Measurements from ENCODE around the gene TBC1D20.
"Not testable (repeated sequence)": the region's sequence is repeated elsewhere in the genome, so short reads cannot be mapped to it uniquely, and the experiment has no call there.

Gene TBC1D20

DNA sequence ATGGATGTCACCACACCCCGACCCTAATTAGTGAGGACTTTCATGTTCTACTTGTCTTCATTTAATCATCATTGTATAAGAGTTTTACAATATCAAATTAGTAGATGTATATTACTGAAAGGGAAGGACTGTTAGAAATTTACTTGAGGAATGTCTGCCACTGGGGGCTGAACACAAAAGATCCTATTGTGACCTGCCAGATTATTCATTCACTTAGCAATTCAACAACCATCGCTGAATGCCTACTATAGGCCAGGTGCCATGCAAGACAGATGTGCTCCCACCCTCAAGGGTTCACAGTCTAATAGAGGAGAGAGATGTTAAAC lies 62.2 kb downstream of the TBC1D20 start:
- DNase-seq: no peak

DNA sequence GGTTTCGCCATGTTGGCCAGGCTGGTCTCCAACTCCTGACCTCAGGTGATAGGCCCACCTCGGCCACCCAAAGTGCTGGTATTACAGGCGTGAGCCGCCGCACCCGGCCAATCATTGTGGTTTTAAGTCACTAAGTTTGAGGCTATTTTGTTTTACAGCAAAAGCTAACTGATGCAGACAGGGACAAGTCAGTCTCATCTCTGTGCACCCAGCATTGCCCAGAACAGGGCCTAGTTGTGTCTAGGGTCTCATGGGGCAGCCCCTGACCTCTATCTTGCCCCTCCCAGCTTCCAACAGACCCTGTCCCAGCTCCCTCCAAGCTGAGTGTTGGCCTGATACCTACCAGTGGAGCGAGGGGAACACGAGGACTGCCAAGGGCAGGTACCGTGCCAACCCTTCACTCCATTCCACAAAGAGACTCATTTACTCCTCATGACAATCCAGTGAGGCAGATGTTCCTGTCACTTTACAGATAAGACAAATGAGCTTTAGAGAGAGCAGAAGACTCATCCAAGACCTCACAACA lies 63.1 kb downstream of the TBC1D20 start:
- DNase-seq: no peak

DNA sequence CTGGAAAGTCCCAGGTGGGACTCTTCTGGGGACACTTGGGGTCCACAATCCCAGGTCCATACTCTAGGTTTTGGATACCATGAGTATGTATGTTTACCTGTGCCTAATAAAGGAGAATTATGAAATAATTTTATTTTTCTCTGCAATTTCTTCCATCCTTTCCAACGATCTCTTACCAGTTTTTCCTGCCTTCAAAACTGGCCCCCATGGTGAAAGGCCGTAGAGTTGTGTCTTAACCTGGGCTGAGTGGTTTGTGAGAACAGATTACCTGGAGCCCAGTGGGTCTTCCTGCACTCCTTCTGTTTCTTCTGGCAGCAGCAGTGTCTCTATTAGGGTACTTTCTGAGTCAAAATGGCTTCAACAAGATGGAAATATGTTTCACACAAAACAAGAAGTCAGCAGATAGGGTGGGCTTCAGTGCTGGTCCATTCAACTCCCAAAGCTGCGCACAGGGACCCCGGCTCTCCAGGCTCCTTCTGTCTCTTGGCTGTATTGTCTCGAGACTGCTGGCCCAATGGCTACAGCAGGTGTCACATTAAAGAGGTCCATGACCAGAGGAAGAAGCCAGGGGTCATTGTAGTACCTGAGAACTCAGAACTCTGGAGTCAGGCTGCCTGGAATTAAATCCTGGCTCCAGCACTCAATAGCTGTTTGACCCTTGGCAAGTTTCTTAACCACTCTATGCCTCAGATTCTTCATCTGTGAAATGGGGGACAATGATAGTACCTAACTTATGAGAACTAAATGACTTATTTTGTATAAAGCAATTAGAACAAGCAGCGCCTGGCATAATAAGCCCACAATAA lies 64.7 kb downstream of the TBC1D20 start:
- DNase-seq: no peak

DNA sequence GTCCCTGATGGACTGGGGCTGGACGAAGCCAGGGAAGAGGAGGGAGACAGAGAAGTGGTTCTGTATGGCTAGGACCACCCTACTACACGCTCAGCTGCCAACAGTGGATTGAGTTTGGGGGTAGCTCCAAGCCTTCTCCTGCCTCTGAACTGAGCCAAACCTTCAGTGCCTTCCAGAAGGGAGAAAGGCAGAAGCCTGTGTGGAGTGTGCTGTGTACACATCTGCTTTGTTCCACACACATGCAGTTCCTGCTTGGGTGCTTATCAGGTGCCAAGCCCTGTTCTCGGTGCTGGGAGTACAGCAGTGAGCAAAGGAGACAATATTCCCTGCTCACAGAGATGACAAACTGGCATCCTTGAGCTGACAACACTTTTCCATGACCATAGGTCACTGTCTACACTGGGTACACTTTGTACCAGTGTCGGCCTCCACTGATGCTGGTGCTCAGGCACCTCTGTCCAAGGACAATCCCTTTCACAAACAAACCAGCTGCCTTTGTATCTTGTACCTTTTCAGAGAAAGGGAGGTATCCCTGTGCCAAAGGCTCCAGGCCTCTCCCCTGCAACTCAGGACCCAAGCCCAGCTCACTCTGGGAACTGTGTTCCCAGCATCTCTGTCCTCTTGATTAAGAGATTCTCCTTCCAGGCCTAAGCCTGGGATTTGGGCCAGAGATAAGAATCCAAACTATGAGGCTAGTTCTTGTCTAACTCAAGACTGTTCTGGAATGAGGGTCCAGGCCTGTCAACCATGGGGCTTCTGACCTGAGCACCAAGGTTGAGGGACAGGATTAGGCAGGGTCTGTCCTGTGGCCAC lies 65.5 kb downstream of the TBC1D20 start:
- no peak for DNase-seq

DNA sequence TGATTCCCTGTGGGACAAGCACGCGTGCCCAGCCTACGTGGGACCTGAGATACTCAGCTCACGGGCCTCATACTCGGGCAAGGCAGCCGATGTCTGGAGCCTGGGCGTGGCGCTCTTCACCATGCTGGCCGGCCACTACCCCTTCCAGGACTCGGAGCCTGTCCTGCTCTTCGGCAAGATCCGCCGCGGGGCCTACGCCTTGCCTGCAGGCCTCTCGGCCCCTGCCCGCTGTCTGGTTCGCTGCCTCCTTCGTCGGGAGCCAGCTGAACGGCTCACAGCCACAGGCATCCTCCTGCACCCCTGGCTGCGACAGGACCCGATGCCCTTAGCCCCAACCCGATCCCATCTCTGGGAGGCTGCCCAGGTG lies 66.1 kb downstream of the TBC1D20 start:
- DNase-seq: no peak

DNA sequence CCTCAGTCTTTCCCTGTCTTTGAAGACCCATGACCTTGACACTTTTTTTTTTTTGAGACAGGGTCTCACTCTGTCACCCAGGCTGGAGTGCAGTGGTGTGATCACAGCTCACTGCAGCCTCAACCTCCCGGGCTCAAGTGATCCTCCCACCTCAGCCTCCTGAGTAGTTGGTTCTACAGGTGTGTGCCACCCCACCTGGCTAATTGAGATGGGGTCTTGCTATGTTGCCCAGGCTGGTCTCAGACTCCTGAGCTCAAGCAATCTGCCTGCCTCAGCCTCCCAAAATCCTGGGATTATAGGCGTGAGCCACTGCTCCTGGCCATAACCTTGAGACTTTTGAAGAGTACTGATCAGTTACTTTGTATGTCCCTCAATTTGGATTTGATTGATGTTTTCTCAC lies 69.0 kb downstream of the TBC1D20 start:
- DNase-seq: not testable (repeated sequence)

DNA sequence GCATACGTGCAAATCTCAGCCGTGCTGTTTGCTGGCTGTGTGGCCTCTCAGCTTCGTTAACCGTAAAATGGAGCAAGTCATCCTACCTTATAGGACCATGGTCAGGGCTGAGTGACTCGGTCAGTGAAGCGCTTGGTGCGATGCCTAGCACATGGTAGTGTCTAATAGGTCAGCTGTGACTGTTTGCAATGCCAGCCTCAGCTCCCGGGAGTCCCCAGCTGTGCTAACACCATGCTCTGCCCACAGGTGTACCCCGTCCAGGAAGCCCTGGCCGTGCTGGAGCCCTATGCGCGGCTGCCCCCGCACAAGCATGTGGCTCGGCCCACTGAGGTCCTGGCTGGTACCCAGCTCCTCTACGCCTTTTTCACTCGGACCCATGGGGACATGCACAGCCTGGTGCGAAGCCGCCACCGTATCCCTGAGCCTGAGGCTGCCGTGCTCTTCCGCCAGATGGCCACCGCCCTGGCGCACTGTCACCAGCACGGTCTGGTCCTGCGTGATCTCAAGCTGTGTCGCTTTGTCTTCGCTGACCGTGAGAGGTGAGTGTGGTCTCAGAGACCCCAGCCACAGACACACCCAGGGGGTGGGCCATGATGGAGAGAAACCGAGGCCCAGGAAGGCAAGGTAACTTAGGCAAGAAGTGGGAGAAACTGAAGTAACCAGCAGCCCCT lies 71.2 kb downstream of the TBC1D20 start:
- no peak for DNase-seq

DNA sequence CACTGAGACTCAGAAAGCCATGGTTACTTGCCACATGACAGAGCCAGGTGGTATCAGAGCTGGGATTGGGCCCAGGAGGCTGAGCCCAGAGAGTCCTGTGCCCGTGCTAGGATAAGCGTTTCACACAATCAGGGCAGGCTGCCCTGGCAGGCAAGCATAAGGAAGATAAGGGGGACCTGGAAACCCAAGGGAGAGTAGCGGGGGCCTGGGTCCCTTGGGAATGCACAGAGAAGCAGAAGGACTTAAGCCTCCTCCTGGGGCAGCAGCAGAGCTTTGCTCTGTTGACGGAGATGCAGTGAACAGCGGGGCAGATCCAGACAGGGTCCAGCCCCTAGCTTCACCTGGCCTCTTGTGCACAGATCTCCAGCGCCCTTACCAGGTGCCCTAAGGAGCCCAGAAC lies 73.1 kb downstream of the TBC1D20 start:
- no peak for DNase-seq

DNA sequence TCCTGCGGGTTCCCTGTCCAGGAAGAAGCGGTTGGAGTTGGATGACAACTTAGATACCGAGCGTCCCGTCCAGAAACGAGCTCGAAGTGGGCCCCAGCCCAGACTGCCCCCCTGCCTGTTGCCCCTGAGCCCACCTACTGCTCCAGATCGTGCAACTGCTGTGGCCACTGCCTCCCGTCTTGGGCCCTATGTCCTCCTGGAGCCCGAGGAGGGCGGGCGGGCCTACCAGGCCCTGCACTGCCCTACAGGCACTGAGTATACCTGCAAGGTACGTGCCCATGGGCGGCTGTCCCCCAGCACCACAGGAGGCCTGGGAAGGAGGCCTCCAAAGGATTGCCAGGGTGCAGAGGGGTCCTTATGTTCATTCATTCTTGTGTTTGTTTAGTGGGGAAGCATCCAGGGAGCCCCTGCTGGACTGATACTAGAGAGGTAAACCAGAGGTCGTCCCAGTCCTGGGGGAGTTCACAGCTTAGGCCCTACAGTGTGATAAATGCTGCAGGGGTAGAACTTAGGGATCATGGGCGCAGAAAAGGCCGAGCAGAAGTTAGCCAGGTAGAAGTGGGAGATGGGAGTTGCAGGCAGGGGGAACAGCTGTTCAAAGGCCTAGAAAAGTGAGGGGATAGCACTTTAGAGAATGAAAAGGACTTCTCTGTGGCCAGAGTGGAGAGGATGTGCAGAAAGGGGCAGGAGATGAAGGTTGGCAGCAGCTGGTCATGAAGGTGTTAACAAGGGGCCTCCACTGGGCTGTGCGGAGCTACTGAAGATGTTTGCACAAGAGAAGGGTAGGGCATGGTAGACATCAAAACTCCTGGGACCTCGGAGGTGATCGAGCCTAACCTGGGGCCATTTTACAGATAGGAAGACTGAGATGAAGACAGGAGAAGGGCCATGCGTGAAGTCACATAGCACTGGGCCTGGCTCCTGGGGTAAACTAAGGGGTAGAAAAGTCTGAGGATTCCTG lies 74.0 kb downstream of the TBC1D20 start:
- DNase-seq: no peak

DNA sequence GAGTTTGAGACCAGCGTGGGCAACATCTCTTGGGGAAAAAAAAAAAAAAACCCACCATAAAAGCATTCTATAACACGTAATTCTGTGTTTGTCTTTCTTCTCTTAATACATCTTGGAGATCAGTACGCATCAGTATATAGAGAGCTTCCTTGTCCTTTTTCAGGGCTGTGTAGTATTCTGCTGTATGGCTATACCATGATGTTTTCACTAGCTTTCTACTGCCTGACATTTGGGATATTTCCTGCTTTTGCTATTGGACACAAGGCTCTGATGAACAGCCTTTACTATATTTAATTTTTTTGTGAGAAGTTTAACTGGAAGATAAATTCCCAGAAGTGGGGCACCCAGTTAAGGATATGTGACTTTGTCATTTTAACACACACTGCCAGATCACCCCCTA lies 74.8 kb downstream of the TBC1D20 start:
- DNase-seq: no peak

DNA sequence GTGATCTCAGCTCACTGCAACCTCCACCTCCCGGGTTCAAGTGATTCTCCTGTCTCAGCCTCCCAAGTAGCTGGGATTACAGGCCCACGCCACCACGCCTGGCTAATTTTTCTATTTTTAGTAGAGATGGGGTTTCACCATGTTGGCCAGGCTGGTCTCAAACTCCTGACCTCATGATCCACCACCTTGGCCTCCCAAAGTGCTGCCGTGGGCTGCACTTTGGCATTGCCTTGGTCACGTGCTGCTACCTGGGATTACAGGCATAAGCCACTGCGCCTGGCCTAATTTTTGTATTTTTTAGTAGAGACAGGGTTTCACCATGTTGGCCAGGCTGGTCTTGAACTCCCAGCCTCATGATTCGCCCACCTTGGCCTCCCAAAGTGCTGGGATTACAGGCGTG lies 75.7 kb downstream of the TBC1D20 start:
- not testable (repeated sequence) for DNase-seq
